Germinal center (tissue), 1 donor: ENCODE results near the gene RBM20.
"Not testable (repeated sequence)": the region's sequence is repeated elsewhere in the genome, so short reads cannot be mapped to it uniquely, and the experiment has no call there.

Source experiments
- DNase-seq: peaks from one replicate; pipeline ENCODE4 v3.0.0; 2012; ENCODE audit warnings: mixed read lengths, low spot score

Gene RBM20

DNA sequence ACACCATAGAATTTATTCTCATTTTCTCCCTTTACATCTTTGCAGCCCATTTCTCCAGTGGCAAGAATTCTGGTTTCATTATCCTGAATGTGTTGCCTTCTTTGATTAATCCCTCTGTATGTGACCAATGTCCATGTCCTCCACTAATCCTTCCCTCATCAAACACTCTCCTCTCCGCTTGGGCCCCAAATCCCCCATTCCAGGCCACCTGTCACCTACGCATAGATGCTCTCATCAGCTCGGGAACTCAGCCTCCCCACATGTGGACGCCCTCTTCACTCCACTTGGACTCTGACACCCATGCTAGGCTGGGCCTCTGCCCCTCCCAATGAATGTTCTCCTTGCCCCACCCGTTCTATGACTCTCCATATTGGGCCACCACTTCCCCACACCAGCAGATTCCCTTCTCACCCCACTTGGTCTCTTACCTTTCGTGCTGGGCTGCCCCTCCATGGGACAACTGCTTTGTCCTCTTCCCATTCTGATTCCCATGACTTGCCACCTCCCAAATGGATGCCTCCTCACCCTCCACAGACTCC lies 18.7 kb upstream of the RBM20 start:
- DNase-seq: no peak

DNA sequence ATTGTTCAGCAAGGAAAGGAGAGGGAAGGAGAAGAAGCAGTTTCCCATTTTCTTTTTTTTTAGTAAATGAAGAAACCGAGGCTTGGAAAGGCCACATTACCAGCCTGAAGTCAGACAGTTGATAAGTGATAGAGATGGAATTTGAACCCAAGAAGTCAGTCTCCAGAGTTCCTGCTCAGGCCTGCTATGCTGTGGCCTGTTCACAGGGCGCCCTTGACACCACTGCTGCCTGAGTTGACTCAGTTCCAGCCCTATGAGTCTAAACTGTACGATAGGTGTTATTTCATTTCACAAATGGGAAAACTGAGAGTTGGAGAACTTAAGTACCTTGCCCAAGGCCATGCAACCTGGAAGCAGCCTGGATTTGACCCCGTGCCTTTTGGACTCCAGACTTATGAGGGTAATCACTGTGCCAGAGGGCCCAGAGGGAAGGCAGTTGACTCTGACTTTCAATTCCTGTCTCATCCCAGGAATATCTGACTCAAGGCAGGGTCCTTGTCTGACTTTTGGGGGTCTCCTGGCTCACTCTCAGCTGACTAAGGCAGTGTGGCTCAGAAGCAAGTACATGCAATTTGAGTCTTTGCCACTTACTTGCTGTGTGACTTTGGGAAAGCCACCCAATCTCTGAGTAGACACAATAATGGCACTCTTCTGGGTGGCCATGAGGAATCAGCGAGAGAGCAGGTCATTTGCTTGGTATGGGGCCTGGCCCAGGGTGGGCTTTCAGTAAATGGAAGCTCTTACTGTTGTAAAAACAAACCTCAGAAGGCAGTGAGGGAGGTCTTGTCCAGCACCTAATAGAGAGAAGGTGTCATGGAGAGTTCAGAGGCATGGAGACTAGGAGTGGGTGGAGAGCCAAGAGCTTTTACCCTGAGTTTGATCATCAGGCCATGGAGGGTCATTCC lies 17.9 kb upstream of the RBM20 start:
- DNase-seq: no peak

DNA sequence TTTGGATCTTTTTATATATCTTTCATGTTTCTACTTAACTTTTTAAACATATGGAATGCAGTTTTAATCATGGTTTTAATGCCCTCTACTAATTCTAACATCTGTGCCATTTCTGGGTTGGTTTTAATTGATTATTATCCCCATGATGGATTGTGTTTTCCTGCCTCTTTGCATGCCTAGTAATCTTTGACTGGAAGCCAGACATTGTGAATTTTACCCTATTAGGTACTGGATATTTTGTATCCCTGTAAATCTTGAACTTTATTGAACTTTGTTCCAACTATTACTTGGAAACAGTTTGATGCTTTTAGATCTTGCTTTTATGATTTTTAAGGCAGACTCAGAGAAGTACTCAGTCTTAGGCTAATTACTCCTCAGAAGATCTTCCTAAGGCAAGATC lies 16.0 kb upstream of the RBM20 start:
- no peak for DNase-seq

DNA sequence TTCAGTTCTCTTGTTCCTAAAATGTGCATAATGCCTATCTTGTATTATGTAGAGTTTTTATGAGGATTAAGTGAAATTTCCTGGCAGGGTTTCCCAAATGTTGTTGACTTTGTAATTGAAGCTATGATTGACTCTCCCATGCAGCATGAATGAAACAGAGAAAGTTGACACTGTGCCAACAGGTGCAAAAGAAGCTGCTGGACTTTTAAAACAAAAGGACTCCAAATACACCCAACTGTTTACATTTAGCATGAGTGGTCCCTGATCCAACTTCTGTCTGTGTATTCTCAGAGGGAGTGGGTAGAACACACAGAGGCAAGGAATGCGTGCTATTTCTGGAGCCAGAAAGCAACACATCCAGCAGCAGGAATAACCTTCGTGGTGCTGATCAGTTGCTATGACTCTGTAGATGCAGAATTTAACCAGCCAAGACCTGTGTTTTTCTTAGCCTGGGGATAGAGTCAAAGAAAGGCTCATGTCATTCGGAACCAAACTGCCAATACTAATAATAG lies 14.4 kb upstream of the RBM20 start:
- no peak for DNase-seq

DNA sequence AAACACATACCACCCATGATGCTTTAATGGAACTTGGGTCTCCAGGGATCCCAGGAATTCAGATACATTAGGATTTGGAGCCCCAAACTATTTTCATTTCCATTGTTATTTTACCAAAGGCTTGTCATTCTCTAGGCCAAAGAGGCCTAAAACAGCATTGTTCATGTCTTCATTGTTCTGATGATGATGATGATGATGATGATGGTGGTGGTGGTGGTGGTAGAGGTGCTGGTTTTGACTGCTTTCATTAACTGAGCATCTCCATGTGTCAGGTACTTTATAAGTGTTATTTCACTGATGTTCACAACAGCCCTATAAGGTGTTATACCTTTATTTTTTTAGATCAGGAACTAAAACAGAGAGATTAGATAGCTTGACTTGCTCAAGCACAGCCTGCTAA lies 12.2 kb upstream of the RBM20 start:
- no peak for DNase-seq

DNA sequence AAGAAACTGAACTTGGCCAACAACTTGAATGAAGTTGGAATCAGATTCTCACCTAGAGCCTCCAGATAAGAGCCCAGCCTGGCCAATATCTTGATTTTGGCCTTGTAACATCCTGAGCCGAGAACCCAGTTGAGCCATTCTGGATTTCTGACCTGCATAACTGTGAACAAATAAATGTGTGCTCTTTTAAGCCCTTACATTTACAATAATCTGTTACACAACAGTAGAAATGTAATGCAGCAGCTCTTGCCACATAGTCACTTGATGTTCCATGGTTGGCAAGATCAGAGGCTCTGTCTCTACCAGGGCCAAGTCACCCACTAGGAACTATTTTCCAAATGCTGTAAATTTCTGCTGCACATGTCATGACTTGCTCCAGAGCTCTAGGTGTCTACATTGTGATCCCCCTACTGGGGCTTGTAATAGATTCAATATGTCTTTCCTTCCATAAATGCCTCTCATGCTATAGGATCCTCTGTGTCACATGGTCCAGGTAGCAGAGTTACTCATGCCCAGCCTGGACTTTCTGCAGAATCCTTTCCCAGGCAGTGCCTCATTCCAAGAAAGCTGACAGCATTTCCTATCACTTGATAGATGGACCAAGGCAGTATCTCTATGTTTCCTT lies 11.4 kb upstream of the RBM20 start:
- DNase-seq: no peak

DNA sequence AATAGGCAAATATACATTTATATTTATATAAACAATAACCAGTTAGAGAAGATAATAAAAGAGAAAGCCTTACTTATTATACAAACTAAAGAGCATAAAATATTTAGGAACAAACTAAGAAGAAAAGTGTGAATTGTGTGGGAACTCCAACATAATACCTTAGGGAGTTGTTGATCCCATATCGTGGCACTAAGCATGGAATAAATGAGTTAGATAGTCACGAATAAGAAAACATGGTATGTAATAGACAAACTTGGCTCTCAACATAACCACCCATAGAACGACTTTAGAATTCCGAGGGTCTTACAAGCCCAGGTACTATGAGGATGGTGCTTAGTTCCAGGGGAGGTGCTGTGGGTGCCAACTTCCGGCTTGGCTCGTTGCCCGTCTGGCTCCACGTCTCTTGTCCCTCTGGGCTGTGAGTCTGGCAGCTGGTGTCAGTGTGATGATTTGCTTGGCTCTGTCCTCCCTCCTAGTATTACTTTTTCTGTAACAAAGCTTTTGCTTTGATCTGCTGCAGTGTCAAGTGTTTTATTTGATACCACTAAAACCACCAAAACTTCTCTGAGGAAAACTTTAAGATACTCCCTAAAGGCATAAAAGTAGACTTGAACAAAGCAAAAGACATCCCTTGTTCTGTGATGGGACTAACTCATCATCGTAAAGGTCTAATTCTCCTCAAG lies 9.5 kb upstream of the RBM20 start:
- no peak for DNase-seq

DNA sequence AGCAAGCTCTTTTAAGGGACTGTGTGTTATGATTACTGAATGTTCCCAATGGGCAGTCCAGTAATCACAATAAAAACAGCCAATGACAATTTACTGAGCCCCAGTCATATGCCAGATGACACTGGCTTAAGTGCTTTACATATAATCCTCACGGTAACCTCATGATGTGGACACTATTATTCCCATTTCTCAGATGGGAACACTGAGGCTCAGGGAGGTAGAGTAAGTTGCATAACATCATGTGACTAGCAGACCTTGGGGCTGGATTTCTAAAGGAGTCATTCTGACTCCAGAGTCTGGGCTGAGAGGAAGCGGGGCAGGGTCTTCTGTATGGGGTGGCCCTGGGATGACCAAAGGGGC lies 7.6 kb upstream of the RBM20 start:
- DNase-seq: no peak

DNA sequence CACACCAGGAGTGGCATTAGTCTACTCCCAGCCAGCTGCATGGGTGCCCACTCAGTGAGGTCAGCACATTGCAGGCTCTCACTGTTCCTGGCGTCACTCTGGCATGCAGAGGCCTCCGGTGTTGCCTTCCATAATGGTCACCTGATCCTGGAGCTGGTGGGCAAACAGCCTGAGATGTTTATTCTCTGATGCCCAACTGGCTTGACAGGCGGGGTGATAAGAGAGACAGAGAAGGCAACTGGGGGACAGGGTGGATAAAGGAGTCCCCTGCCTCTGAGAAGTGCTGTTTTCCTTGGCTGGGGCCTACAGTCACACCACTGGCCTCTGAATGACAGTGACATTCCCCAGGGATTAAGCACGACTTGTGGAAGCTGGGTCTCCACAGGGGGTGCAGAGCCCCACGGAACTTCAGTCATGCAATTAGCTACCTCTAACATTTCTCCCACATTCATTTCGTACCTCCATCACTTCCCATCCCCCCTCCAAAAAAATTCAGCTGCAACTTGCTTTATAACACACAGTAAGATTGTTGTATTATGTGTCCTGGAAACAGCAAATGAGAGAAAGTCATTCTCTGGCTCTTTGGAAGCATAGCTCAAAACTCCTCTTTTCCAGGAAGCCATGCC lies 7.1 kb upstream of the RBM20 start:
- no peak for DNase-seq

DNA sequence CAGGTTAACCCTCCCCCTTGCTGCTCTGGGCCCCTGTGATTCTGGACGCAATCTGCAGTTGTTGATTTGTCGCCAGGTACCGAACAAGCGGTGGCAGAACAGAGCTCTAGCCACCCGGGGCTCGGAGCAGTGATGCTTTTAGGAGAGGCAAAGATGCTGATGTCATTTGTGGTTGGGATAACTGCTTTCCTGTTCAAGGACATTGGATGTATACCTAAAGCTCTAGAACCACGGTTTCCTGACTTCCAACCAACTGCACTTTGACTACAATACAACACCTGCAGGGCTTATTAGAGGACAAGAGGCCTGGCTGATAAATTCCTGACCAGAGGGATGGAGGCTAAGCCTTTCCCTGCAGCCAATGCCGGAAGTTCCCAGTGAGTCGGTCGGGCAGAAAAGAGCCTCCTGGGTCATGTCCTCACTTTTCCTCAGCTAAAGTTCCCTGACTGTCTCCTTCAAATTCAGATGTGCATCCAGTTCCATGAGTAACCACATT lies 6.5 kb upstream of the RBM20 start:
- no peak for DNase-seq

DNA sequence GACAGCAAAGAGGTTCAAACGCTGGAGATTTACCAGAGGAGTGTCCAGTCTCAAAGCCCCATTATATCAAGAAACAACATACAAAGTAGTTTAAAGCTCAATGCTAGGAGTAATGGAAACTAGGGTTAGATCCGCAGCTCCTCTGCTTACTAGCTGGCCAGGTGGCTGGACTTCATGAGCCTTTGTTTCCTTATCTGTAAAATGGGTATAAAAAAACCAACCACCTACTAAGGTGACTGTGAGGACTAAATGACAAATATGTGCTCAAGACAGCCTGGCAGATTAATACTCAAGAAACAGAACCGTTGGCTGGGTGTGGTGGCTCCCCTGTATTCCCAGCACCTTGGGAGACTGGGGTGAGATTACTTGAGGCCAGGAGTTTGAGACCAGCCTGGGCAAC lies 5.8 kb upstream of the RBM20 start:
- no peak for DNase-seq

DNA sequence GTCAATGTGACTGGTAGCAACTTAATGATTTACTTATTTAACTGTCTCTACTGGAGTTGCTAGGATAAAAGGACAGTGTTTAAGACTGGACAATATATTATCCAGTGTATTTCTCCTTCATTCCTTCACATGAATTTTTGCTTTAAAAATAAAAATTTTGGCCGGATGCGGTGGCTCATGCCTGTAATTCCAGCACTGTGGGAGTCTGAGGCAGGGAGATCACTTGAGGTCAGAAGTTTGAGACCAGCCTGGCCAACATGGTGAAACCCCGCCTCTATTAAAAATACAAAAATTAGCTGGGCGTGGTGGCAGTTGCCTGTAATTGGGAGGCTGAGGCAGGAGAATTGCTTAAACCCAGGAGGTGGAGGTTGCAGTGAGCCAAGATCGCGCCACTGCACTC lies 5.1 kb upstream of the RBM20 start:
- not testable (repeated sequence) for DNase-seq

DNA sequence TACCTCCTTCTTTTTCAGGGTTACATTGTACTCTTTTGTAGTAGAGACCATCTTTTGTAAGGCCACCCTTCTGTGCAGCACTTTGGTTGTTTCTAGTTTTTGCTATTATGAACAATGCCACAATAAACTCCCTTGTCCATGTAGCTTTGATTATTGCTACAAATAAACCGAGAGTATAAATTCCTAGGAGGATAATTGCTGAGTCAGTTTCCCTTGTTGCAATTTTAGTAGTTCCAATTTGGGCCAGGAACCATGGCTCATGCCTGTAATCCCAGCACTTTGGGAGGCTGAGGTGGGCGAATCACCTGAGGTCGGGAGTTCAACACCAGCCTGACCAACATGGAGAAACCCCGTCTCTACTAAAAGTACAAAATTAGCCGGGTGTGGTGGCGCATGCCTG lies 4.3 kb upstream of the RBM20 start:
- not testable (repeated sequence) for DNase-seq

DNA sequence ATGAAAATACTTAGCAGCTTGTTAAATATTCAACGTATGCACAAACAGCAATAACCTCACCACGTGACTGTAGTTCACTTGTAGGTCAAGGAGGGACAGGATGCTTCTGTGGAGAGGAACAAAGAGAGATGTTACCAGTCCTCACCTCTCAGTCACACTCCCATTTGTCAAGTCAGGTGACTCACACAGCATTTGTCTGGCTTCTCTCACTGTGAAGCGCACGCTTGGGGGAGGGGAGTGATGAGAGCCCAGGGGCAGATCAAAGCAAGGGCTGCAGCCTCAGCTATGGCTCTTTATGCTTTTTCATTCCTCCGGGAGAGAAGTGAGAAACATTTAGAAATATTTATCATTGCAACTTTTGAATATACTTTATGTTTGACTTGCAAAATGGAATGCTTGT lies 2.9 kb upstream of the RBM20 start:
- DNase-seq: no peak

DNA sequence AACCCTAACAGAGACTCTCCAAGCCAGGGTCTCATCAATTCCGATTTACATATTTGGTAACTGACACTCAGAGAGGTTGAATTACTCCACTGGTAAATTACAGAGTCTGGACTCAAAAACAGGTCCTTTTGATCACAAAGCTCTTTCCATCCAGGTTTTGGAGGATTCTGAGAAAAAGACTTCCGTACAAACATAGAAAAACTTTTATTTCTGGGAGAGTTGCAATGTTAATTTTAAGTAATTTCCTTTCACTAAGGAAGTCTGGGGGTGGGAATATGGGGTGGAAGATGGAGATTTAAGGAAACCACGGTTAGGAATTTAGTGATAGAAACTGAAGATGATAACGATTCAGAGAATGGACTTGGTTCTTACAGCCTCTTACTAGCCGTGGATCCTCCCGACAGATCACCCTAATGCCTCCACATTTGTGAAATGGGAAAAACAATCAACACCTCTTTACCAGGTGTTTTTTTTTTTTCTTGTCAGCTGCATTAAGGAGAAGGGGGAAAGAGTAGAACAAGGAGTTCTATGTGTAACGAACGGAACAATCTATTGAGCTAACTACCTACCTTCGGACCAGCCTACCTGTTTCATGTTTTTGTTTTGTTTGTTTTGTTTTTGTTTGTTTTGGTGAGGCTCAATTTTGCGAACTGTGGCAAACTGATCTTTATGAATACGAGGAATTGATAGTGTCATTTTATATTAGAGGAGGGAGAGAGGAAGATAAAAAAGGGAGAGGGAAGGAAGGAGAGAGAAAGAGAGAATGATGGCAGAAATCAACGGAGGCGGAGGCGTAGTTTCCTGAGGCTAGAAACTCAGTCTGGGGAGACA lies 1.7 kb upstream of the RBM20 start:
- no peak for DNase-seq

DNA sequence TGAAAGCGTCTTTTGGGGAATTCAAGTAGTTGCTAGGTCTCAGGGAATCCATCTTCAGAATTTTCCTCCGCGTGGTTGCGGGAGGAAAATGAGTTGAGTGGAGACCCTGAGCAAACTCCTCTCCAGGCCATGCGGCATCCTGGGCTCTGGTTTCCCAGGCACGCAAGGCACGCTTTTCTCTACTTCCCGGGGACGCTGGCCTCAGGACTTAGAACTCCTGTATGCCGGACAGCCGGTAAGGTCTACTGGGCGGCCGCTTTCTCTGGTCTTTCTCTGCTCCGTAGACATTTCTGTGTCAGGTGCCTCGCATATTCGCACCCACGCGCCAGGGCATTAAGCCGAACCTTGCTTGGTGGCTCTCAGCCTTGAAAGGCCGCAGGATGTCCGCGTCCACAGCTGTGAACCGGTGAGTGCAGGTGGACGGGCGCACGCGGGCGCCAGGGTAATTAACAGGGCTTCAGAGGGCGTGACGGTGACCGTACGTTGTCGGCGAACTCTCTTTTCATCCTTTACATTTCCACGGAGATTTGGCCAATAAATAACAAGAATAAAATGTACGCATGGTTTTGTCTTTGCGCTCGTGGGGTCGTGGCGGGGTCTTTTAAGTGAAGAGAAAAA lies 992 bp upstream of the RBM20 start:
- no peak for DNase-seq

DNA sequence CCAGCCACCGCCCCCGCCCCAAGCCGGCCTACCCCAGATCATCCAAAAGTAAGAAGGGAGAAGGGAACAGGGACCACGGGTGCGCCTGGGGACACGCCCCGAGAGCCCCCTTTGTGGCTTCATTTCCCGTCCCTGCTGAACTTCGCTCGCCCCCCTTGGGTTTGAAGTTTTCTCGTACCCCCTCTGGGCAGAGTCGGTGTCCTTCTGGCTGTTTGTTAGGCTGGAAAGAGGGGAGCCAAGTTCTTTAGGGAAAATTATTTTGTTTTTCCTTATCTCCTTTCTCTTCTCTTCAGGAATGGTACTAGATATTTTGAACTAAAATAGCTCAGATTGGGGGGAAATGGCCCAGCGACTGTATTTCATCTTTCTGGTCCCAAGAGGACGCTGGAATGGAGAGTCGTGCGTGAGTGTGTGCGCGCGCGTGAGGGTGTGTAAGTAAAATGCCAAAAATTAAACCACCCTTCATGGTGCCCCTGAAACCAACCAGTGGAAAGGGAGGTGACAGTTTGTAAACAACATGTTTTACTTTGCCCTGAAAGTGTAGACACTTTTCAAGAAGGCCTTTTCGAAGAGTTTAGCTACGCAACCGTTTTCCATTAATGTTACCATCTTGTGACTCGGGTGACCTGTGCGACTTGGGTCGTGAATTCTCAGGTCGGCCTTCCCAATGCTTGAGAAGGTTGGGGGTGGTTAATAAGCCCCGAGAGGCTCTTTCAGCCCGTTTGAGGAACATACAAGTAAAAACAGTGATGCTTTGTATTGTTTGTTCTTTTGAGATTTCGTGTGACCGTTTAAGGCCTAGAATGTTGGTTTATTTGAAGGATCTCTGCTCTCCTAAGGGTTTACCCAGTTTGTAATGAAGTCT lies 694 bp downstream of the RBM20 start:
- no peak for DNase-seq

DNA sequence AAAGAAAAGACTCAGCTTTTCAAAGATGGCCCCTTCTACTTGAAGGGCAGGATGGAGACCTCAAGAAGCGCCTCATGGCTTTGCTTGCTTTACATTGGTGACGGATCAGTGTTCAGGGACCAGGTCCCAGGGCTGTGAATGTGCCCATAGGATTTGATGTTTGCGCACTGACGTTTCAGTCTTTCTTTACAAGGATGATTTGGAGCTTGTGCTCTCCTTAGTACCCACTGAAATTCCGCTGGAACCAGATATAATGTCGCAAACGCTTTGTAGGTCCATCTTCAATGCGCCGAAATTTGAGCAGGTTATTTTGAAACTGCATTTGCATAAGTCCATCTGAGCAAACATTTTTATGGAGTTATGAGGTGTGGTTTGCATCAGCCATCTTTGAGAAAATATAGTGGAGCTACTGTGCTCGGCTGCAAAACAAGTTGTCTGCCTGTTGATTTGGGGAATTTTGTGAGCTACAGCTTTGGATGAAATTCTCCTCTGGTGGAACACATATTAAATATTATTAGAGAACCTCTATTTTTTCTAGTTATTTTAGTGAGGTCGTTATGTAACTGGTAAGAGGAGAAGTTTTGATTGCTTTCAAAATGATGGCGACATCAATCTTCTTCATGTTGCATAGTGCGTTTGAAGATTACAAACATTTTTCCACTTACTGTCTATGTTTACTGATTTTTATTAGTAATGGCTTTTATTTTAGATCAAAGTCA lies 2.4 kb downstream of the RBM20 start:
- DNase-seq: no peak

DNA sequence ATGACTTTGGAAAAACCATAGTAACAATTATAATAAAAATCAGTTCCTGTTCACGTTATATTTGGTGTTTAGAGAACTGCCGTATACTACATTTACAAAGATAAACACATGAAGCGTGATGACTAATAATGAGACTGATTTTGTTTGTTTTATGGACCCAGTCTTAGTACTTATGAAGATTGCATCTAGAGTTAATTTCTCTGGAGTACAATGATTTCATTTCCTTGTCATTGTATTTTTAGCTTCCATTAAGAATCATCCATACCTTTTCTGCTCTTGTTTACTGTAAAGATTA lies 2.9 kb downstream of the RBM20 start:
- DNase-seq: no peak
